Measurements from ENCODE around the gene PCSK6.
"Not testable (repeated sequence)": the region's sequence is repeated elsewhere in the genome, so short reads cannot be mapped to it uniquely, and the experiment has no call there.

PCSK6 gene

DNA sequence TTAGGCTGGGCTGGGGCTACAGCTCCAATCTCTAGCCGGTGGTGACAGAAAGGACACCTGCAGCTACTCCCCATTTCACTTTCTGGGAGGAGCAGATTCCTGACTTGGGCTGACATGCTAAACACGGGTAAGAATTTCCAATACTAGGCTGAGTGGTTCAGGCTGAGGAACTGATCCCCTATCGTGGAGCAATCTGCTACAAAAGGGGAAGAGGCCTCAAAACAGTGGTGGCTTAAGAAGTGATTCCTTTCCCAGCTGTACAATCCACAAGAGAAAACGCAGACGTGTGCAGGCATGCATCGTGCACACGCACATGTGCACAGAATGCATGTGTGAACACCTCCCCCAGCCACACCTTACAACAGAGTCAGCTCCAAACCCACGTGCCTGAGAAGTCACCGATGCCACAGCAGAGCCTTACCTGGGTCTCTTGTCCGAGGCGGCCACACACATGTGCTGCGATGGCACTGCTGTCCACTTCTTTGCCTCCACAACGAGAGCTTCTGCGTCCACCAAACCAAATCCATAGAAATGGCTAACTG, 107.8 kb downstream of the PCSK6 start:
- no peak for DNase-seq (ENCODE audit: low read depth in 1 of 2, low spot score in 1 of 2)

DNA sequence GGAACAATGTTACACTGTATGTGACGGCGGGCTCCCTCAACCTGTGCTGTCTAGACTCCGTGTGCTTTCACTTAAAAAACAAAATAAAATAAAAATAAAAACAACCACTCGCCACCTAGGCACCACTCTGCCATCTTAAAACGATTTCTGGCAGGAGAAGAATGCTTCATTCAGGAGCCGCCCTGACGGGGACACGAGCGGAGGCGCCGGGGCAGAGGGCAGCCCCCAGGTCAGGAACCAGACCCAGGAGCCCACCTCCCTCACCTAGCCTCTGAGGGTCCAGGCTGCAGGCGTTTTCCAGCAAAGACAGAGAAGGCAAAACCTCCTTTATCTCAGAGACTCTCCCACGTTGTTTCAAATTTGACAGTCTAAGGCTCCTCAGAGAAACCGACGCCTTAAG, 109.4 kb downstream of the PCSK6 start:
- no peak for DNase-seq (ENCODE audit: low read depth in 1 of 2, low spot score in 1 of 2)

DNA sequence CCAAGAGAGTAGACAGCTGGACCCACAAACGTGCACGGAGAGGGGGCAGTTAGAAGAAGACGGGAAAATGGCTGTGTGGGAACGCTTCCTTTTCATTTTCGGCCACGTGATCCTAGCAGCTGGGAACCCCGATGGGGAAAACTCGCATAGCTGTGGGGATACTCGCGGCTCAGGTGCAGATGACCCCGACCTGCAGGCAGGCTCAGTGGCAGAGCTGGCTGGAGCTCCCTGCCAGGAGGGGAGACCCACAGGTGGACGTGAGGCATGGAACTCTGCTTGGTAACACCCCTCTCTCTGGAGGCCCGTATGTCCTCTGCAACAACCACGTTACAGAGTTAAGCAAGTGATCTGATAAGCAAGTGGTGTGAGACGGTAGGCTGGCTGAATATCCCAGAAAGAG, 109.9 kb downstream of the PCSK6 start:
- DNase-seq (ENCODE audit: low read depth in 1 of 2, low spot score in 1 of 2): no peak

DNA sequence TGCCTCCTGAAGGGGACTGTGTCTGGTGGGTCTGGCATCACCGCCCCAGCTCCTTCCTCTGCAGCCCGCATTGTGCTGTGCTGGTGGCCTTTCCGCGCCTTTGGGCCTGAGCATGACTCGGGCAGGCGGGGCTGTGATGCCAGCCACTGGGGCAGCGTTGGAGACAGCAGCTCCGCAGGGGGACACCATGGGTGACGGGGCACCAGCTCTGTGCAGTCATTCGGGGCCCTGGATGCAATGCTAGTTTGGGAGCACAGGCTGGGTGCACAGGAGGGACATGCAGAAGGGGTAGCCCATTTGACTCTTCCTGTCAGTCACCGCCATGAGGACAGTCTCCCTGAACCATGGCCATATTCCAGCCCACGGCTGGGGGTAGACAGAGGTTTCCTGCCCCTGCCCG, 110.6 kb downstream of the PCSK6 start:
- DNase-seq (ENCODE audit: low read depth in 1 of 2, low spot score in 1 of 2): no peak

DNA sequence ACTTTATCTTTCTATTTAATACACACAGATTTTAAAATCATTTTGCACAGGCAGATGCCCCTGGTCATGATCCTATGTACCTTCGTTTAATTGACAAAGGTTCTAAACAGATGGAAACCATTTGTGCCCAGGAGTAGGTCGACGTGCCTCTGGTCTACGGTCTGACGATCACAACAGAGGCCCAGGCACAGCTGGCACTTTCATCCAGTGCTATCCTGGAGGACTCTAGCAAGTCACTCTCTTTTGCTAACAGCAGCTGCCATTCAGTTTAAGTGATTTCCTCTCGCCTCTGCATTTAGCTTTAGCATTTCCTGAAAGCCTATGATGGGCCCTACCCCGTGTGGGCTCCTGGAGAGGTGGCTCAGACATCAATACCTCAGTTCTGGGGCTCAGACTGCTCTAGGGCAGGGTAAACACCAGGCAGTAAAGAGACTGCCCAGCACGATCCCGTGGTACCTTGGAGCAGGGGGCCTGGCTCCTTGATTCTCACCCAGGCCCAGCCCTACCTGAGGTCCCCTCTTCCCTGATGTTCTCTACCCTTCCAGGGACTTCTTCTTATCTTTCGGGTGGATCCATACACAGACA, 111.2 kb downstream of the PCSK6 start:
- no peak for DNase-seq (ENCODE audit: low read depth in 1 of 2, low spot score in 1 of 2)

DNA sequence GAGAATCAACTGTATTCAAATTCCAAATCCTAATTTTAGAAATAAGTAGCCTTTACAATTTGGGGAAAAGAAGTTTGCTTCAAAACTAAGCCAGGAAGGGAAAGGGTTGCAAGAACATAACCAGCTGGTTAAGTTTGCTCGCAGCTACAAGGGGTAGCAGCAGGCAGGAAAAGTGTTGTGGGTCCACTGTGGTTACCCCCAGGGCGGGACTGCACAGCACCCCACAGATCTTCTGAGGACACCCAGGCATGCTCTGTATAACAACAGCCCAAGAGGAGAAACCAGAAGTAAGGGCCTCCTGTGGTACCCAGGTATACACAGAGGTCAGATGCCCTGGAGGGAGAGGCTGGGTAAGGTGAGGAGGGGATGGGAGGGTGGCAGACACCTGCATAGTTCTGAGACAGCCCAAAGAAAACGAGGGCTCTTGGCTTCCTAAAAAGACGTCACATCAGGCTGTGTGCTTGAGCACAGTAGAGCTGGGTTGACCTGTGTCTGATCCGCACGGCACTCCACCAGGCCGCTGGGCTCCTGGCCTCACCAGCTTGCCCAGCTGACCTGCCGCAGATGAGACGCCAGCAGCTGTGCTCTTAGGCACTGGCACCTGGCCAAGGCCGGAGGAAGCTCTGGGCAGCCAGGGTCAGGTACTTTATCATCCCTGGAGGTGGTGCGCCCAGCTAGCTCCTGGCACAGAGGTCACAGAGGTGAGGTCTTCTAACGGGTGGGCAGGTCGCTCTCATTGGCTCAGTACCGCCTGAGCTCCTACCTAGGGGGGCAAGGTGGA, 112.7 kb downstream of the PCSK6 start:
- DNase-seq (ENCODE audit: low read depth in 1 of 2, low spot score in 1 of 2): no peak

DNA sequence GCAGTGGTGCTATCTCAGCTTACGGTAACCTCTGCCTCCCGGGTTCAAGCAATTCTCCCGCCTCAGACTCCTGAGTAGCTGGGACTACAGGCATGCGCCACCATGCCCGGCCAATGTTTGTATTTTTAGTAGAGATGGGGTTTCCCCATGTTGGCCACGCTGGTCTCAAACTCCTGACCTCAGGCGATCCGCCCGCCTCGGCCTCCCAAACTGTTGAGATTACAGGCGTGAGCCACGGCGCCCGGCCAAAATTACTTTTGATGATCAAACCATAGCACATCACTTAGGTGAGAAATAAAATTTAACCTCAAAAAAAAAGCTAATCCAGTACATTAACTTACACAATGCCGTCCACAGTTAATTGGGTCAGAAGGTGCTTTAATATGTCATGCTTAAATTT, 114.5 kb downstream of the PCSK6 start:
- DNase-seq (ENCODE audit: low read depth in 1 of 2, low spot score in 1 of 2): not testable (repeated sequence)

DNA sequence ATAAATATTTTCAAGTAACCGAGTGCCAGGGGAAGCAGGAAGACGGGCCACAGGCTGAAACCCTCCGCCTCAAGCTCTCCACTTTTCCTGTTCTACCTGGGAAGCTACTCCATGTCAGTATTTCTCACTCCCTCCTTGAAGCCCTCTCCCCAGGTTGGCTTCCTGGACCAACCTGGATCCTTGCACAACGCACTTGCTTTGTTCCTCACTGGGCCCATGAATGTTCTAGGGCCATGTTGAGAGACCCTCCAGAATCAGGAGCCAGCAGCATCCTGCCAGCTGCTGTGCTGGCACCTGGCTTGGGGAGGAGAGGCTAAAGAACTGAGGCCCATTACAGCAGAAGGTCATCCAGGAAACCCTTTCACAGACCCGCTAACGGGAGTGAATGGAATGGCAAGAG, 115.2 kb downstream of the PCSK6 start:
- DNase-seq (ENCODE audit: low read depth in 1 of 2, low spot score in 1 of 2): no peak

DNA sequence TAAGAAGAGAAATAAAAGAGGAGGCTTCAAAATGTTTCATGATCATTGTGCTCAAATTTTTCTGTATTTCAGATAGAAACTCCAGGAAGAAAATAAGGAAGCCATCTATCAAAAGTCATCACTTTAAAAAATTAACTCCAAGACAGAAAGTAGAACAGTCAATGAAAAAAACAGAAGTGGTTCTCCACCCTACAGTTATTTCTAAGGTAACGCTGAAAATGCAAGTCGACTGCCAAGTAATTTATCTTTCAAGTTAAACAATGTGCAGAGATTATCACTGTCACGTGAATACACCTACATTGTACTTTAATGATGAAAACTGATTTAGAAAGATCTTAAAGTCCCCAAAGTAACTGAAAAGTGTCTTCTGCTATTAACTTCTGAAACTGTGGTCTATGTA, 115.9 kb downstream of the PCSK6 start:
- DNase-seq (ENCODE audit: low read depth in 1 of 2, low spot score in 1 of 2): no peak

DNA sequence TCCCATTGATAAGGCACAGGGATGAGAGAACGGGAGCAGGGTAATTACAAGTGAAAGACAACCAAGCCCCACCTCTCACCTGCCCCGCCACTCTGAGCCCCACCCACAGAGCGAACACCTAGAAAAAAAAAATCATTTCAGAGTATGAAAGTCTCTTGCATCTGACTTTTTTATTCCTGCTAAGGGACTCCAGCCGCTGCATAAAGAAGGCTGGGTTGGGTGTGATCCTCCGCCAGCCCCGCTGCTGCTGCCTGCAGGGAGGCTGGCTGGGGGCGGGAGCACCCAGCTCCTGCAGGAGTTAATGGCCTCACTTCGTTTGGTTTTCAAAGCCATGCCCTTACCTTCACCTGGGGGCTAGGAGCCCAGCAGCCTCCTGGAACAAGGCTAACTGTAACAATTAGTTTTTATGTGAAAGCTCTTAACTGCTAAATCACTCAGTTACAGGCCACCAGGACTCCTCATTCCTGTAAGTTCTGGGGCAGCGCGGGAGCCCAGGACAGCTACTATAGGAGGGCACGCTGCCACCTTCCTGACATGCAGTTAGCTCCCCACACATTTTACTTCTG, 116.5 kb downstream of the PCSK6 start:
- no peak for DNase-seq (ENCODE audit: low read depth in 1 of 2, low spot score in 1 of 2)

DNA sequence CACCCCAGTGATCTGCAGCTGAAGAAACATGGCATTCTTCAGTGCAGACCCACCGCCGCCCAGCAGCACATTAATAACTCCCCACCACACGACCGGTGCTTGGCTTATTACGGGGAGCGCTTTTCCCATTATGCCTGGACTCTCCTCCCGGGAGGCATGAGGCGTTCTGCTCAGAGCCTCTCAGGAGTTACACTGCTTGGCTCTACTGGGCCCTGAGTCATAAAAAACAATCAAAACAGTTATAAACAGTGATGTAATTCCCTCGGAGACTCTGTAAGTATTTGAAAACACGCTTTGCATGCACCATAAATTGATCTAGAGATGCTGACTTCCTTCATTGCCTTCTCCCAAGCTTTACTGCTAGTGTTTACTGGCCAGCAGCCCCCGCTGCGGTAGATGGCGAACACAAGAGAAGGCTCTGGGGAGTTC, 117.3 kb downstream of the PCSK6 start:
- DNase-seq (ENCODE audit: low read depth in 1 of 2, low spot score in 1 of 2): no peak

DNA sequence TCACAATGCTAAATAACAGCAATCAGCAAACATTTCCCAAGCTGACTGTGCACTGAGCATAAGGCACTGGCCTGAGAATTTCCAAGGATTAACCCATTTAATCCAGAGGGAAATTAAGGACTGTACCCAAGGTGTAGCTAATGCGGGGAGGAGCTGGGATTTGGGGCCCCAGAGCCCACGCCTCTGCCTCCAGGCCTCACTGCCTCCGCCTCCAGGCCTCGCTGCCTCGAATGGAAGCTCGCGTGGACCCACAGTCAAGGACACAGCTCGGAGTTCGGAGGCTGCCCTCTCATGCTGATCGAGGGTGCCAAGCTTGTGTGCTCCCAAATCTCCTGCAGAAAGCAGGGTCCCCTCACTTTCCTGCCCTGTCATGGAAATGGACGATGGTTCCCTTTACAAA, 118.0 kb downstream of the PCSK6 start:
- no peak for DNase-seq (ENCODE audit: low read depth in 1 of 2, low spot score in 1 of 2)

DNA sequence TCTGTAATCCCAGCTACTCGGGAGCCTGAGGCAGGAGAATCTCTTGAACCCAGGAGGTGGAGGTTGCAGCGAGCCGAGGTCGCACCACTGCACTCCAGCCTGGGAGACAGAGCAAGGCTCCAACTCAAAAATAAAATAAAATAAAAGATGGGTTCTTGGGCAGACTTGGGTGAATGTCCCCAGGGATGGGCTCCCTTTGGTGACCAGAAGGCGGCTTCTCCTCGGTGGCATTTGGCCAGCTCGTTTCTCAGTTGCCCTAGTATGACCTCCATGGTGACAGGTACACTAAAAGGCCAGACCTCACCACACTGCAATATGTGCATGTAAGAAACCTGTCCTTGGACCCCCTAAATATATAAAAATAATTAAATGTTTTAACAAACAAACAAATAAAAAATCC, 118.4 kb downstream of the PCSK6 start:
- no peak for DNase-seq (ENCODE audit: low read depth in 1 of 2, low spot score in 1 of 2)

DNA sequence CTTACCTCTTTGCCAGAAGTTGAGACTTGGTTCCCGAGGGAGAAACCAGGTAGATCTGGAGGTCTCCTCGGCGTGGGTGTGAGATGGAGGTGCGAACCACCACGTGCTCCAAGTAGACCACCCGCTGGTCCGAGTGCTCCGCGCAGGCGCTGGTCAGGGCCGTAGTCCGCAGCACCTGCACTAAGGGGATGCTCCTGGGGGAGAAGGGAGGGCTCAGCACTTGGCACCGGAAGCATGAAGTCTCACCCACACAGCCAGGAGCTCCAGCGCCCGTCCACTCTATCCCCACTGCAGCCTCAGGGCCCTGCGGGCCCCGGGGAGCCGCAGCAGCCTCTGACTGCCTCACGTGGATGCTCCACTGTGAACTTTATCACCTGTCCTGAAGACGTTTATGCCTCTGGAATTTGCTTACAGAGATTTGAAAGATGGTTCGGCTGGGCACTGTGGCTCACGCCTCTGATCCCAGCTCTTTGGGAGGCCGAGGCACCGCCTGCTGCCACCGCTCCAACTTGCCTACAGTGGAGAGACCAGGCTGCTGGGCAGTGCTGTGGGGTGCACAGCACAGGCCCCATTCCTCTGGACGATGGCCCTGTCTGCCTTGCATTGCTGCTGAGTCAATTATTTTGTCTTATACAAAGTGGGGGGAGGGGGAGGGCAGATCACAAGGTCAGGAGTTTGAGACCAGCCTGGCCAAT, 119.0 kb downstream of the PCSK6 start:
- no peak for DNase-seq (ENCODE audit: low read depth in 1 of 2, low spot score in 1 of 2)

DNA sequence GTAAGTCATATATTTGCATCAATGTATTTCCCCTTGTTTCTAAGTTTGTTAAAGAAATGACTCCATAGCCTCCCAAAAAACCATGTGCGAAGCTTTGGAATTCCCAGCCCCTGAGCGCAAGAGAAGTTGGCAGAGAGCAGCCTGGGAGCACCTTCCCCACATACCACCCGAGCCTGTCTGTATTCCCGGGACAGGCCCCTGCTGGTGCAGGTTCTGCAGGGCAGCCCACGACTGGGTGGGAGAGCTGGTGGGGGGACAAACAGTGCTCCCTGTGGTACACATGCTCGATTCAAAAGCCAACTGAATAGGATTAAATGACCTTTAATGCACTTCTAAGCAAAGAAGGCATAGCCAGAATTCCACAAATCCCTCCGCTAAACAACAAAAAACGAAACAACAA, 119.8 kb downstream of the PCSK6 start:
- no peak for DNase-seq (ENCODE audit: low read depth in 1 of 2, low spot score in 1 of 2)

DNA sequence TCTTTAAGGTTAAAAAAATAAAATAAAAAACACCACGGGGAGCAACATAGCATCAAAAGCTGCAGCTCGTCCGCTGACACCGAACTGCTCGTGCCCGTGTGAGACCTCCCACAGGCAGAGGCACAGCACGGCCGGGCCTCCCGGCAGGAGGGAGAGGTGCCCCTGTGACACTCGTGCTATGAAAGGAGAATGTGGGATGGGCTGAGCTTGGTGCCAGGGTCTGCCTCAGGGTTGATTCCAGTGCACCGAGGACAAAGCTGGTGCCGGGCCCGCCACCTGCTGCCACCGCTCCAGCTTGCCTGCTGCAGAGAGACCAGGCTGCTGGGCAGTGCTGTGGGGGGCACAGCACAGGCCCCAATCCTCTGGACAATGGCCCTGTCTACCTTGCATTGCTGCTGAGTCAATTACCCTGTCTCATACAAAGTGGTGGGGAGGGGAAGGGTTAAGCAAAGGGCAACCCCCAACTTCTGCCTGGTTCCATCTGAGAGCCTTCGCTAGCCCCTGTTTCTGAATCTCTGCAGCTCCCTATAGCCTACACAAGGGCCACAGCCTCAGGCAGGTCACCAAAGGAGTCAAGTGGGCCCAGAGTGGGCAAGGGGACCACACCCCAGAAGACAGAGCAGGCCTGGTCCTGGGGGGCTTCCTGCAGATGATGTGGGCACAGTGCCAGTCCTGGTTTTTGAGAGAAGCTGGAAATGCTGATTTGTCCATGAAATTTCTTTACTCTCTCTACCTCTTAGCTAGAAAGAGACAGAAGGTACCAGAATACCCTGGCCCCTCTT, 120.5 kb downstream of the PCSK6 start:
- no peak for DNase-seq (ENCODE audit: low read depth in 1 of 2, low spot score in 1 of 2)

DNA sequence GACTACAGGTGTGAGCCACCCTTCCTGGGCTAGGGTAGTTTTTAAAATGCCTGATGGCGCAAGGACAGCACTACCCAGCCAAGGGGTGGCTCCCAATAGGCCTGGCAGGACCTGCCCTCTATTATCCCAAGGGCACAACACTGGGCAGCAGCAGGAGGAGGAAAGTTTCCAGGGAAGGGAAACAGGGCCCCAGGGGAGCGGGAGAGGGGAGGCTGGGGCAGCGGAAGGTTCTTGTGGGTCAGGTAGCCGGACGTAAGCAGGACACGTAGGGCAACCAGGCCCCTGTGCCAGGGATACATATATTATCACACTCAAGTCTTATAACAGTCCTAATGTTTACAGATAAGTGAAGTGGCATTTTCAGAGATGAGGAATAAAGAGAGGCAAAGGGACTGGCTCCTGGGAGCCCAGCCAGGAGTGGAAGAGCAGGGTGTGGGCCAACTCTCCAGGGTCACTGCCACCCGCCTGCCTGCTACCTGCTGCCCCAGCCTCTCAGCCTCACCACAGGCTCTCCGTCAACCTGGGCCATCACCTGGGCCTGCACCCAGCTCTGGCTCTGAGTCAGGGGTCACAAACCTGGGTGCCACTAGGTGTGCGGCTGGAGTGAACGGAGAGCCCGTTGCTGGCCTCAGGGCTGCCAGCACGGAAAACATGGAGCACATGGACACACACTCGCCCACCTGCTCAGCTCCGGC, 121.3 kb downstream of the PCSK6 start:
- DNase-seq (ENCODE audit: low read depth in 1 of 2, low spot score in 1 of 2): no peak

DNA sequence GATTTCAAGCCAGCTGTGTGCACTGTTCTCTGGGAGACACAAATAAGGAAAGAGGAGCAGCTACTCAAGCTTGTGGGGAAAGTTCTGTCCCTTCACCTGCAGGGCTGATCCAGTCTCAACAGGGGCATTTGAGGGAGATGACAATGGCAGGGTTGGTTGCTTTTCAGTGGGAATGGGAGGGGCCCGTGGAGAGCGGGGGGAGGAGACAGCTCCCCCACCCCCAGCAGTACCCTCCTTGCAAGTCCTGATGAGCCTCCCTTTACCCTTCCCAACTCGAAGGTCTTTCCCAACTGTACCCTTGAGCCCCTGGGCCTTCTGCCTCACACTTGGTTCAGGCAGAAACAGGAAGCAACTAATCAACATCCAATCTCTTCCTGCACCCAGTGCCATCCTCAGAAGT, 122.7 kb downstream of the PCSK6 start:
- no peak for DNase-seq (ENCODE audit: low read depth in 1 of 2, low spot score in 1 of 2)

DNA sequence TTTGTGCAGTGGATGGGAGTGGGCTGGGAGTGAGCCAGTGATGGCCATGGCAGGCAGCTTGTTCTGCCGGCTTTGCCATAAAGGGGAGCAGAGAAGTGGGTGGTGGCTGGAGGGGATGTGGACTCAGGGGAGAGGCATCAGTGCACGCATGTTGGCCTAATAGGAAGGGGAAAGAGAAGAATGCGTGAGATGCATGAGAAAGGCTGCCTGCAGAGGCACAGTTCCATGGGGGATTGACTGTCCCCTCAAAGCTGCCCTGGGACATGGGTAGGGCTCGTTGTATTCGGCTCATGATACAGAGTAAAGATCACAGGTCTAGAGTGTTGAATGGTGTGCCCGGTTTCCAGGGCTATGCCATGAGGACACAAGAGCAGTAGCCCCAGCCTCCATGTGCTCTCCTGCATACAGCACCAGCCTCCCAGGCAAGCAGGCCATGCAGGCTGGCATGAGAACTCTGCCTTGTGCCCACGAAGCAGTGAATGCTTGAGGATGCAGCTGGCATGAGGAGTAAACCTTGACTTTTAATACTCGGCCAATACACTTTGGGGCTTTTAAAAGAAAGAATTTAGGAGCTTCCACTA, 126.4 kb downstream of the PCSK6 start:
- DNase-seq (ENCODE audit: low read depth in 1 of 2, low spot score in 1 of 2): no peak

DNA sequence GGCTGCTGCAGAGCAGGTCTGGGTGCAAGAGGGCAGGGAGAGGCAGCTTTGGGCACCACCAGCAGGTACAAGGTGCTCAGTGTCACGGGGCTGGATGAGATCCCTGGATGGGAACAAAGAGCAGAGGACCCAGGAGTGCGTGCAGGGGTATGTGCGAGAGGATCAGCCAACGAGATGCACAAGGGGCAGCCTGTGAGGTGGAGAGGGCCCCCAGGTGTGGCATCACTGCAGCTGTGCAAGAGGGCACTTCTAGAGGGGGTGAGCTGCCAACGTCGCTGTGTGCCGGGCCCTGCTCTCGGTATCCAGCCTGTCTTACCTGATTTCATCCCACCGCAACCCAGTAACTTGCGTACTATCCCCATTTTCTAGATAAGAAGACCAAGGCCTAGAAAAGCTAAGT, 127.1 kb downstream of the PCSK6 start:
- DNase-seq (ENCODE audit: low read depth in 1 of 2, low spot score in 1 of 2): no peak

Measured in activated T-helper 1 cell treated with anti-CD3 and anti-CD28 coated beads, Interleukin-2, amount 50 U/mL, for 16 hours (primary cell).